ENCODE data around the gene SLC22A7. TPM values are rescaled to one million over a fixed set of nuclear protein-coding genes. Genes with fewer than 3 reads are reported as not detected.
A peak's percentile ranks its signal among the peaks of the same experiment; 100 is the strongest.

SLC22A7 gene
- total and polyA plus RNA-seq, 7 donors = not detected

- 88 to 91% methylated on average over 5 of the region's 5 CpGs for WGBS, 2 donors
- Histone ChIP-seq H3K4me1 (no peaks in the 10 kb centered on the region), H3K27me3 (no peaks in the 10 kb centered on the region), H3K36me3 (no peaks in the 10 kb centered on the region), H3K9me3 (no peaks in the 10 kb centered on the region), H3K4me3 (no peak overlapping the region), H3K27ac (no peak overlapping the region)
- no peak for DNase-seq
- TF ChIP-seq POLR2A (IDR thresholded peaks at IDR 0.05) (no peak), POLR2AphosphoS5 (IDR thresholded peaks at IDR 0.05) (no peak), EP300 (IDR thresholded peaks at IDR 0.05) (no peak)
- TF ChIP-seq, protein P1, sequence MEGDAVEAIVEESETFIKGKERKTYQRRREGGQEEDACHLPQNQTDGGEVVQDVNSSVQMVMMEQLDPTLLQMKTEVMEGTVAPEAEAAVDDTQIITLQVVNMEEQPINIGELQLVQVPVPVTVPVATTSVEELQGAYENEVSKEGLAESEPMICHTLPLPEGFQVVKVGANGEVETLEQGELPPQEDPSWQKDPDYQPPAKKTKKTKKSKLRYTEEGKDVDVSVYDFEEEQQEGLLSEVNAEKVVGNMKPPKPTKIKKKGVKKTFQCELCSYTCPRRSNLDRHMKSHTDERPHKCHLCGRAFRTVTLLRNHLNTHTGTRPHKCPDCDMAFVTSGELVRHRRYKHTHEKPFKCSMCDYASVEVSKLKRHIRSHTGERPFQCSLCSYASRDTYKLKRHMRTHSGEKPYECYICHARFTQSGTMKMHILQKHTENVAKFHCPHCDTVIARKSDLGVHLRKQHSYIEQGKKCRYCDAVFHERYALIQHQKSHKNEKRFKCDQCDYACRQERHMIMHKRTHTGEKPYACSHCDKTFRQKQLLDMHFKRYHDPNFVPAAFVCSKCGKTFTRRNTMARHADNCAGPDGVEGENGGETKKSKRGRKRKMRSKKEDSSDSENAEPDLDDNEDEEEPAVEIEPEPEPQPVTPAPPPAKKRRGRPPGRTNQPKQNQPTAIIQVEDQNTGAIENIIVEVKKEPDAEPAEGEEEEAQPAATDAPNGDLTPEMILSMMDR (IDR thresholded peaks at IDR 0.05) = no peak
- intact Hi-C loops (cut with DNase I) = loop anchor here (10.0 kb wide), 1 partner anchor 164 kb away; the partner anchor contains the start of gene ABCC10
Observed at GRCh38 chr6:43261198-43261597, 36.9 kb upstream of the SLC22A7 start.

GRCh38 chr6:43262000-43262779 is 35.9 kb upstream of the SLC22A7 start:
- H3K9me3 ChIP-seq = no peaks in the 10 kb centered on the region
- no peak overlapping the region for H3K27ac ChIP-seq
- H3K4me3 ChIP-seq = no peak overlapping the region
- DNase-seq = no peak
- no peak for TF ChIP-seq POLR2A (IDR thresholded peaks at IDR 0.05)
- TF ChIP-seq, protein P1 (IDR thresholded peaks at IDR 0.05) = no peak
- TF ChIP-seq POLR2AphosphoS5 (IDR thresholded peaks at IDR 0.05) = no peak
- TF ChIP-seq EP300 (IDR thresholded peaks at IDR 0.05) = no peak
- no peaks in the 10 kb centered on the region for H3K27me3 ChIP-seq
- intact Hi-C loops (cut with DNase I) = loop anchor here (2.0 to 10.0 kb wide), 2 partner anchors 73 to 163 kb away; partner anchors contain the start of gene ABCC10
- no peaks in the 10 kb centered on the region for H3K36me3 ChIP-seq
- H3K4me1 ChIP-seq = no peaks in the 10 kb centered on the region
- 56 to 77% methylated on average over 14 of the region's 14 CpGs for WGBS, 2 donors

DNA sequence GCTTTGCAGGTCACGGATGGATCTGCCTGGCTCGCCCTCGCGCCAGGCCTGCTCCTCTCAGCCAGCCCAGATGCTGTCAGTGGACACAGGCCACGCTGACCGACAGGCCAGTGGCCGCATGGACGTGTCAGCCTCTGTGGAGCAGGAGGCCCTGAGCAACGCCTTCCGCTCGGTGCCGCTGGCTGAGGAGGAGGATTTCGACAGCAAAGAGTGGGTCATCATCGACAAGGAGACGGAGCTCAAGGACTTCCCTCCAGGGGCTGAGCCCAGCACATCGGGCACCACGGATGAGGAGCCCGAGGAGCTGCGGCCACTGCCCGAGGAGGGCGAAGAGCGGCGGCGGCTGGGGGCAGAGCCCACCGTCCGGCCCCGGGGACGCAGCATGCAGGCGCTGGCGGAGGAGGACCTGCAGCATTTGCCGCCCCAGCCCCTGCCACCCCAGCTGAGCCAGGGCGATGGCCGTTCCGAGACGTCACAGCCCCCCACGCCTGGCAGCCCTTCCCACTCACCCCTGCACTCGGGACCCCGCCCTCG is 35.2 kb upstream of the SLC22A7 start:
- TF ChIP-seq EP300 (IDR thresholded peaks at IDR 0.05) (no peak), POLR2AphosphoS5 (IDR thresholded peaks at IDR 0.05) (no peak), POLR2A (IDR thresholded peaks at IDR 0.05) (no peak)
- TF ChIP-seq, protein P1 (IDR thresholded peaks at IDR 0.05) = no peak
- no peak for DNase-seq
- 89 to 93% methylated on average over 39 of the region's 39 CpGs for WGBS, 2 donors
- Histone ChIP-seq H3K9me3 (no peaks in the 10 kb centered on the region), H3K27me3 (no peaks in the 10 kb centered on the region), H3K4me1 (peaks cover 0 to 4% (median 2%) of the 10 kb centered on the region in 4 donors), H3K27ac (no peak overlapping the region), H3K4me3 (no peak overlapping the region), H3K36me3 (no peaks in the 10 kb centered on the region)
- intact Hi-C loops (cut with DNase I) = loop anchor here (2.0 to 10.0 kb wide), 2 partner anchors 72 to 162 kb away; partner anchors contain the start of gene ABCC10

DNA sequence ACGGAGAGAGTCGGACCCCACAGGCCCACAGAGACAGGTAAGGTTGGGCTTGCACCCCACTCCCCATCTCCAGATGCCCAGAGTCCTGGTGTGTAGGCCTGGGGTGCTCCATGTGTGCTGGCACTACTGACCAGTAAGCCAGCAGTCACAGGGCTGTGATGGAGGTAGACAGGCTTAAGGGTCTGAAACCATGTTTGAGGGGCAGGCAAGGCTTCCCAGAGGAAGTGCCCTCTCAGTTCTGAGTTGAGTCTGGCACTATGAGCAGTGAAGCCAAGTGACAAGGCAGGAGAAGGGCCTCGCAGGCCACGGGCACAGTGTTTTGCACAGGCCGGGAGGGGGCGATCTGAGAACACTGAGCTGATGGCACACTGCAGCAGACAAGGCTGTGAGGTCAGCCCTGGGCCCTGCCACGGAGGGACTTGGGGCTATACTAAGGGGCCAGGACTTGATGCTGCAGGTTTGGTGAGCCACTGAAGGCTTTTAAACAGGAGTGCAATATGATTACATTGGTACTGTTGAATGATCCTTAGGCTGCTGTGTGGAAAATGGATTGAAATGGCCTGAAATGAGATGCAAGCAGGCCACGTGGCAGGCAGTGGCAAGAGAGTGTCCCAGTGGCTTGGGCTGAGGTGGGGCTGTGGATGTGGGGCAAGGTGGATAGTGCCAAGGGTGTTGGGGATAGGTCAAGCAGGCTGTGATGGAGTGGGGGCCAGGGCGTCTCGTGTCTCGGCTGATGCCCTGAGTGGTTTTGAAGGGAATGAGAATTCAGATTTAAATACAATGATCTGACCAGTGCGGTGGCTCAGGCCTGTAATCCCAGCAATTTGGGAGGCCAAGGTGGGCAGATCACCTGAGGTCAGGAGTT is 34.5 kb upstream of the SLC22A7 start:
- no peak overlapping the region for H3K27ac ChIP-seq
- 47 to 54% methylated on average over 12 of the region's 12 CpGs for WGBS, 2 donors
- intact Hi-C loops (cut with DNase I) = loop anchor here (2.0 to 10.0 kb wide), 2 partner anchors 71 to 161 kb away; partner anchors contain the start of gene ABCC10
- no peak overlapping the region for H3K4me3 ChIP-seq
- TF ChIP-seq, protein P1 (IDR thresholded peaks at IDR 0.05) = peak; percentile 53 to 76 (median 68)
- TF ChIP-seq POLR2A (IDR thresholded peaks at IDR 0.05) = no peak
- TF ChIP-seq EP300 (IDR thresholded peaks at IDR 0.05) = no peak
- no peak for TF ChIP-seq POLR2AphosphoS5 (IDR thresholded peaks at IDR 0.05)
- H3K27me3 ChIP-seq = no peaks in the 10 kb centered on the region
- no peaks in the 10 kb centered on the region for H3K36me3 ChIP-seq
- DNase-seq = peak; percentile 82
- H3K4me1 ChIP-seq = peaks cover 0 to 11% (median 9%) of the 10 kb centered on the region in 4 donors
- H3K9me3 ChIP-seq = no peaks in the 10 kb centered on the region

All from sigmoid colon (tissue), 7 donors.